Neural cell (in vitro differentiated cells): ENCODE data around the gene CRYZL1. TPM values are rescaled to one million over a fixed set of nuclear protein-coding genes. Genes with fewer than 3 reads are reported as not detected.
A peak's percentile ranks its signal among the peaks of the same experiment; 100 is the strongest.

Experiments used
- H2AFZ ChIP-seq: fragments of 200-600, 300-800 bp; sonication (generic), shearing (Covaris generic); 2 replicates; pipeline ENCODE4 v1.6.0; 2014; ENCODE audit warnings: low read depth, mild to moderate bottlenecking, antibody characterized with exemption, low read length, moderate library complexity
- H3F3A ChIP-seq: fragments of 200-600 bp; shearing (Covaris generic); 2 replicates; pipeline ENCODE4 v1.6.1; 2016; ENCODE audit warnings: mild to moderate bottlenecking, moderate library complexity, mixed read lengths, antibody characterized with exemption, low read length; ENCODE audit not compliant: insufficient read depth, poor library complexity, severe bottlenecking
- H3K27ac ChIP-seq: fragments of 200-600, 300-800 bp; sonication (generic), shearing (Covaris generic); 2 replicates; pipeline ENCODE4 v1.5.1; 2014; ENCODE audit warnings: mild to moderate bottlenecking, low read length, moderate library complexity
- H3K27me3 ChIP-seq: fragments of 300-800, 200-600 bp; sonication (generic), shearing (Covaris generic); 2 replicates; pipeline ENCODE4 v1.6.0; 2014; ENCODE audit warnings: mild to moderate bottlenecking, low read depth, low read length, moderate library complexity; ENCODE audit not compliant: insufficient read depth
- H3K36me3 ChIP-seq: fragments of 300-800, 200-600 bp; sonication (generic), shearing (Covaris generic); 2 replicates; pipeline ENCODE4 v1.5.1; 2014; ENCODE audit warnings: mild to moderate bottlenecking, antibody characterized with exemption, low read length, moderate library complexity; ENCODE audit not compliant: insufficient read depth
- H3K4me2 ChIP-seq: fragments of 300-800, 200-600 bp; sonication (generic), shearing (Covaris generic); 2 replicates; pipeline ENCODE4 v1.6.0; 2014; ENCODE audit warnings: mild to moderate bottlenecking, low read length
- H3K4me3 ChIP-seq: fragments of 300-800, 200-600 bp; sonication (generic), shearing (Covaris generic); 2 replicates; pipeline ENCODE4 v1.5.1; 2014; ENCODE audit warnings: mild to moderate bottlenecking, low read length, moderate library complexity
- H3K79me2 ChIP-seq: fragments of 200-600 bp; shearing (Covaris generic); replicated peaks from 2 replicates; pipeline ENCODE4 v1.6.0; 2014; ENCODE audit warnings: mild to moderate bottlenecking, low read length, moderate library complexity; ENCODE audit not compliant: insufficient read depth
- H3K9ac ChIP-seq: fragments of 300-800, 200-600 bp; sonication (generic), shearing (Covaris generic); 2 replicates; pipeline ENCODE4 v1.6.1; 2016; ENCODE audit warnings: mild to moderate bottlenecking, low read length, mixed read lengths
- H3K9me2 ChIP-seq: fragments of 200-600 bp; shearing (Covaris generic); 2 replicates; pipeline ENCODE4 v1.6.1; 2016; ENCODE audit warnings: mild to moderate bottlenecking, low read length, mixed read lengths; ENCODE audit not compliant: insufficient read depth
- H3K9me3 ChIP-seq: fragments of 200-600, 300-800 bp; sonication (generic), shearing (Covaris generic); 2 replicates; pipeline ENCODE4 v1.6.1; 2016; ENCODE audit warnings: mild to moderate bottlenecking, mixed run types, low read length, moderate library complexity, mixed read lengths
- H4K20me1 ChIP-seq: fragments of 200-600 bp; shearing (Covaris generic); 2 replicates; pipeline ENCODE4 v1.6.1; 2016; ENCODE audit warnings: mild to moderate bottlenecking, mixed run types; ENCODE audit not compliant: insufficient read depth
- EP300 ChIP-seq: fragments of 450-650 bp; conservative IDR thresholded peaks from 2 replicates; pipeline ENCODE4 v1.6.1; 2014; ENCODE audit warnings: antibody characterized with exemption, mild to moderate bottlenecking, moderate library complexity; ENCODE audit not compliant: poor library complexity, severe bottlenecking
- EZH2 ChIP-seq: fragments of 200-600, 300-800 bp; shearing (Covaris generic), sonication (generic); IDR thresholded peaks from 2 replicates; pipeline ENCODE4 v1.6.1; 2014; ENCODE audit warnings: antibody characterized with exemption, low read length, borderline replicate concordance, mild to moderate bottlenecking; ENCODE audit not compliant: insufficient read depth, poor library complexity, severe bottlenecking
- MXI1 ChIP-seq: fragments of 450-650 bp; conservative IDR thresholded peaks from 2 replicates; pipeline ENCODE4 v1.6.1; 2014; ENCODE audit warnings: antibody characterized with exemption, mild to moderate bottlenecking; ENCODE audit not compliant: poor library complexity, severe bottlenecking
- POLR2AphosphoS5 ChIP-seq: IDR thresholded peaks from 2 replicates; pipeline ENCODE4 v1.6.1; 2012
- RAD21 ChIP-seq: fragments of 450-650 bp; conservative IDR thresholded peaks from 2 replicates; pipeline ENCODE4 v1.6.1; 2014; ENCODE audit warnings: antibody characterized with exemption, mild to moderate bottlenecking, moderate library complexity
- SMC3 ChIP-seq: fragments of 450-650 bp; conservative IDR thresholded peaks from 2 replicates; pipeline ENCODE4 v1.6.1; 2014; ENCODE audit warnings: antibody characterized with exemption, mild to moderate bottlenecking, moderate library complexity; ENCODE audit not compliant: poor library complexity
- polyA plus RNA-seq: library from polyadenylated mRNA; depleted of rRNA; stranded (reverse); fragments of >200 nt; gene quantifications from 2 replicates; pipeline ENCODE4 v1.2.3, GENCODE V29; 2014
- TF ChIP-seq, protein P1 (sequence below): fragments of 450-650 bp; IDR thresholded peaks from 2 replicates; pipeline ENCODE4 v1.5.1; 2014; ENCODE audit warnings: antibody characterized with exemption, mild to moderate bottlenecking, moderate library complexity; ENCODE audit not compliant: poor library complexity, severe bottlenecking

Gene CRYZL1
- polyA plus RNA-seq, 1 donor from 2014 or later, result 54.3 TPM

DNA sequence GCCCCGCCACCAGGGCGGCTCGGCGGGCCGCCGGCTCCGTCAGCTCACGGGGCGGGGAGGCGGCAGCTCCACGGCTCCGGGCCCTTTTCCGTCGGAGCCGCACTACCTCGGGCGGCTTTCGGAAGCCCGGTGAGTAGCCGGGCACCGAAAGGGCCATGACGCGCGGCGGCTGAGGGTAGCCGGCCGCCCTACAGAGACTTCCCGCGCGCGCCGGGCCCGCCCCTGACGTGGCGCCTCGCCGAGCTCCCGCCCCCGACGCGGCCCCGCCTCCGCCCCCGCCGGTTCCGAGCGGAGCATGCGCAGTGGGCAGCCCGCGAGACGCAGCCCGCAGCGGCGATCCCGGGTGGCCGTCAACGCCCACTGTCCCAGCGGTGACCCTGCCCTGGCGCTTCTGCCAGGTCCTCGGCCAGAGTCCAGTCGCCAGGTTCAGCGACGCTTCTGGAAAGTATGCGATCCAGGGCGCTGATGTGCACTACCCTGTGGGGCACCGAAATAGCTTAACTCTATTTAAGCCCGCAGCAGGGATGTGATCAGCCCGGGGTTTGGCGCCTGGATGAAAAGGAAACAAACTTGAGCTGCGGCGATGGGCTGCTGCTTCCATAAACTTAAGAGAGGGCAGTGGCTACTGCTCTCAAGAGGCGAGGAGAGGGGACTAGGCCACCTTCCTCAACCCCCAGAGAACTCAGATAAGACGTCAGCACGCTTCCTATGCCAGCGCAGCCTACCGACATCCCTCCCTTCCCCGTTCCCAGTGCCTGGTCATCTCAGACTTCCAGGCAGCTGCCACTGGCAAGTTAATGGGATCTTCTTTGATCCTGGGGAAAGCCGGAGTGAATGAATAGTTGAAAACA, 52.8 kb downstream of the CRYZL1 start, which contains the start of gene DONSON:
Gene DONSON (minus strand): TSS at position 200 of the 851 bp plus-strand sequence. CDS start 43 bp downstream, at position 157.
- H2AFZ ChIP-seq, result peak within 1 kb of the TSS; percentile 60
- H3F3A ChIP-seq, result peaks cover 9% of the 10 kb centered on the region
- H3K9ac ChIP-seq, result peak within 1 kb of the TSS; percentile 73
- H3K4me2 ChIP-seq, result peak within 1 kb of the TSS; percentile 98
- no peaks in the 10 kb centered on the region for H3K9me2 ChIP-seq
- peak within 1 kb of the TSS; percentile 88 for H3K4me3 ChIP-seq
- TF ChIP-seq, protein P1, sequence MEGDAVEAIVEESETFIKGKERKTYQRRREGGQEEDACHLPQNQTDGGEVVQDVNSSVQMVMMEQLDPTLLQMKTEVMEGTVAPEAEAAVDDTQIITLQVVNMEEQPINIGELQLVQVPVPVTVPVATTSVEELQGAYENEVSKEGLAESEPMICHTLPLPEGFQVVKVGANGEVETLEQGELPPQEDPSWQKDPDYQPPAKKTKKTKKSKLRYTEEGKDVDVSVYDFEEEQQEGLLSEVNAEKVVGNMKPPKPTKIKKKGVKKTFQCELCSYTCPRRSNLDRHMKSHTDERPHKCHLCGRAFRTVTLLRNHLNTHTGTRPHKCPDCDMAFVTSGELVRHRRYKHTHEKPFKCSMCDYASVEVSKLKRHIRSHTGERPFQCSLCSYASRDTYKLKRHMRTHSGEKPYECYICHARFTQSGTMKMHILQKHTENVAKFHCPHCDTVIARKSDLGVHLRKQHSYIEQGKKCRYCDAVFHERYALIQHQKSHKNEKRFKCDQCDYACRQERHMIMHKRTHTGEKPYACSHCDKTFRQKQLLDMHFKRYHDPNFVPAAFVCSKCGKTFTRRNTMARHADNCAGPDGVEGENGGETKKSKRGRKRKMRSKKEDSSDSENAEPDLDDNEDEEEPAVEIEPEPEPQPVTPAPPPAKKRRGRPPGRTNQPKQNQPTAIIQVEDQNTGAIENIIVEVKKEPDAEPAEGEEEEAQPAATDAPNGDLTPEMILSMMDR, result peak; percentile 53
- no peak for TF ChIP-seq RAD21
- TF ChIP-seq POLR2AphosphoS5, result peak; percentile 52
- peak; percentile 66 for TF ChIP-seq MXI1
- no peaks in the 10 kb centered on the region for H3K27me3 ChIP-seq
- no peaks in the 10 kb centered on the region for H3K36me3 ChIP-seq
- no peaks in the 10 kb centered on the region for H3K9me3 ChIP-seq
- H3K27ac ChIP-seq, result peak within 1 kb of the TSS; percentile 47
- H3K79me2 ChIP-seq, result peaks cover 9% of the 10 kb centered on the region
- no peaks in the 10 kb centered on the region for H4K20me1 ChIP-seq

DNA sequence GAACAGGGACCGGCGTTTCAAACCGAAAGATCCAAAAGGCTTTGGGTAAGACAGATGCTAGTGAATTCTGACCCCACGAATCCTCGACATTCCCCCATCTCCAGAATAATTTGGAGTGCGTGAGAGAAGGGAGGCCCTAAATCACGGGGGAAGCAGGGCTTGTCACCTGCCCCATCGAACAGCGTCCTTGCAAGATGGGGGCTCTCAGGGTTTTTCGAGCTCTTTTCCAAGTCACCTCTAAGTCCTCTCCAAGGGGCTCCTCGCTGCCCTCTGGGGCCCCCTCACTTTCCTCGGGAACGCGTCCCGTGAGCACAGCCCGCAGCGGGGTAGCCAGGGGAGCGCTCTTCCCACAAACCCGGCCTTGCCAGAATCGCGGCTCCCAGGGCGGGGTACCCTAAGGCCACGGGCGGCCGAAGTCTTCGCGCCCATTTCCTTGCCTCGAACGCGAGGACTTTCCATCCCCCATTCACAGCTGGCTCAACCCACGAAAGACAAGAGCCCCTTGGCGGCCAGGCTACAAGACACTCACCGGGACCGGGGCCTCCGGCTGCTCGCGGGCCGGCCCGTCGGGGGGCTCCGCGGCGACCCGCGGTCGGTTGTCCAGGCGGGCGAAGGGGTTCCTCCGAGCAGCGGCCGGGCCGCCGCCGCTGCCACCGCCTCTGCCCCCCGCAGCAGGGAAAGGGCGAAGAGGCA, 53.6 kb downstream of the CRYZL1 start:
- Histone ChIP-seq H3K4me2 (peak overlapping the region; percentile 68), H3K27me3 (no peaks in the 10 kb centered on the region), H3K4me3 (peak overlapping the region; percentile 88), H3K9me3 (no peaks in the 10 kb centered on the region), H4K20me1 (no peaks in the 10 kb centered on the region), H3K9ac (peak overlapping the region; percentile 73), H3F3A (peaks cover 9% of the 10 kb centered on the region), H3K27ac (peak overlapping the region; percentile 37), H3K79me2 (peaks cover 9% of the 10 kb centered on the region), H3K9me2 (no peaks in the 10 kb centered on the region), H3K36me3 (no peaks in the 10 kb centered on the region), H2AFZ (no peak overlapping the region)
- TF ChIP-seq EP300, result no peak
- TF ChIP-seq SMC3, result no peak
- TF ChIP-seq, protein P1, result no peak
- peak; percentile 6 for TF ChIP-seq POLR2AphosphoS5
- TF ChIP-seq EZH2, result no peak
